Measurements from ENCODE around the gene IFI16.

DNA sequence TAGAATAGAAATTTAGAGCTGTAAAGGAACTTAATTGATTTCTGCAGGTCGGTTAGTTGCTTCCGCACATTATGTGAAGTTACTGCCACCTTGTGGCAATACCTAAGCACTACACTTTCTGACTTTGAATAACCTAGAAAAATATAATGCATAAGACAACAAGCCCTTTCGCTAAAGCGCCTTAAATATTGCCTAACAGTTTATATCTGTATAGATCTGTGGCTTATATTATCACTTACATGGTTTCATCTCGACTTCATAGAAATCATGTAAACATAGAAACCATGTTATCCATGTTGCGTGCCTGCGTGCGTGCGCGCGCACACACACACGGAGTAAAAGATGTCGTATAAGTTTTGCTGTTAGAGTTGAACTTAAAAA is 10.9 kb upstream of the IFI16 start:
- TF ChIP-seq CEBPB (IDR thresholded peaks at IDR 0.05; ENCODE audit: borderline replicate concordance in 1 of 2, low read depth in 2 of 2, low read length in 2 of 2) (no peak), ZZZ3 (IDR thresholded peaks at IDR 0.05; ENCODE audit: control insufficient read depth, insufficient read length, low read depth) (no peak), STAT1 (conservative IDR thresholded peaks at IDR 0.05) (no peak), ZBED1 (IDR thresholded peaks at IDR 0.05; ENCODE audit: borderline replicate concordance) (no peak), YY1 (IDR thresholded peaks at IDR 0.05; ENCODE audit: low read depth, low read length) (no peak), SMC3 (IDR thresholded peaks at IDR 0.05; ENCODE audit: borderline replicate concordance, low read length) (peak; percentile 94), NFIC (IDR thresholded peaks at IDR 0.05; ENCODE audit: low read depth, low read length) (no peak), FOXK2 (IDR thresholded peaks at IDR 0.05) (no peak; the same call in 1 of the 2 replicates), HCFC1 (IDR thresholded peaks at IDR 0.05; ENCODE audit: low read length) (no peak), SRF (IDR thresholded peaks at IDR 0.05; ENCODE audit: low read depth in 2 of 2, low read length in 2 of 2) (no peak)
- TF ChIP-seq, protein P1, sequence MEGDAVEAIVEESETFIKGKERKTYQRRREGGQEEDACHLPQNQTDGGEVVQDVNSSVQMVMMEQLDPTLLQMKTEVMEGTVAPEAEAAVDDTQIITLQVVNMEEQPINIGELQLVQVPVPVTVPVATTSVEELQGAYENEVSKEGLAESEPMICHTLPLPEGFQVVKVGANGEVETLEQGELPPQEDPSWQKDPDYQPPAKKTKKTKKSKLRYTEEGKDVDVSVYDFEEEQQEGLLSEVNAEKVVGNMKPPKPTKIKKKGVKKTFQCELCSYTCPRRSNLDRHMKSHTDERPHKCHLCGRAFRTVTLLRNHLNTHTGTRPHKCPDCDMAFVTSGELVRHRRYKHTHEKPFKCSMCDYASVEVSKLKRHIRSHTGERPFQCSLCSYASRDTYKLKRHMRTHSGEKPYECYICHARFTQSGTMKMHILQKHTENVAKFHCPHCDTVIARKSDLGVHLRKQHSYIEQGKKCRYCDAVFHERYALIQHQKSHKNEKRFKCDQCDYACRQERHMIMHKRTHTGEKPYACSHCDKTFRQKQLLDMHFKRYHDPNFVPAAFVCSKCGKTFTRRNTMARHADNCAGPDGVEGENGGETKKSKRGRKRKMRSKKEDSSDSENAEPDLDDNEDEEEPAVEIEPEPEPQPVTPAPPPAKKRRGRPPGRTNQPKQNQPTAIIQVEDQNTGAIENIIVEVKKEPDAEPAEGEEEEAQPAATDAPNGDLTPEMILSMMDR (IDR thresholded peaks at IDR 0.05 in 2 of 3, conservative IDR thresholded peaks at IDR 0.05 in 1 of 3; ENCODE audit: control insufficient read depth in 2 of 3, extremely low read depth in 1 of 3, insufficient read depth in 1 of 3, low read depth in 3 of 3, low read length in 3 of 3): peak; percentile 68 to 81 (median 80)
- TF ChIP-seq, protein P2, sequence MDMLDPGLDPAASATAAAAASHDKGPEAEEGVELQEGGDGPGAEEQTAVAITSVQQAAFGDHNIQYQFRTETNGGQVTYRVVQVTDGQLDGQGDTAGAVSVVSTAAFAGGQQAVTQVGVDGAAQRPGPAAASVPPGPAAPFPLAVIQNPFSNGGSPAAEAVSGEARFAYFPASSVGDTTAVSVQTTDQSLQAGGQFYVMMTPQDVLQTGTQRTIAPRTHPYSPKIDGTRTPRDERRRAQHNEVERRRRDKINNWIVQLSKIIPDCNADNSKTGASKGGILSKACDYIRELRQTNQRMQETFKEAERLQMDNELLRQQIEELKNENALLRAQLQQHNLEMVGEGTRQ (IDR thresholded peaks at IDR 0.05; ENCODE audit: borderline replicate concordance, low read depth, low read length): no peak
